Measurements from ENCODE around the gene SFRP4.
"Not testable (repeated sequence)": the region's sequence is repeated elsewhere in the genome, so short reads cannot be mapped to it uniquely, and the experiment has no call there.

Gene SFRP4

GRCh38 chr7:37960483-37960882 is 43.9 kb upstream of the SFRP4 start:
- Histone ChIP-seq H3K4me3 (ENCODE audit: insufficient read depth, low read length, poor library complexity, severe bottlenecking) (no peak overlapping the region), H4K20me1 (ENCODE audit: low read depth, low read length) (no peaks in the 10 kb centered on the region), H3K4me2 (ENCODE audit: low read depth, low read length, poor library complexity, severe bottlenecking) (no peak overlapping the region), H3K27ac (ENCODE audit: low read depth, low read length) (no peak overlapping the region), H3K9me3 (ENCODE audit: insufficient read depth, low read length) (no peaks in the 10 kb centered on the region), H2AFZ (ENCODE audit: low read depth, low read length, severe bottlenecking) (no peak overlapping the region), H3K79me2 (ENCODE audit: insufficient read depth, low read length) (no peaks in the 10 kb centered on the region), H3K36me3 (ENCODE audit: low read length) (no peaks in the 10 kb centered on the region), H3K9ac (ENCODE audit: low read length) (no peak overlapping the region), H3F3A (ENCODE audit: insufficient read depth) (no peaks in the 10 kb centered on the region), H3K27me3 (ENCODE audit: low read length) (no peaks in the 10 kb centered on the region), H3K9me2 (replicated peaks; ENCODE audit: insufficient read depth, low read length) (no peaks in the 10 kb centered on the region)
- TF ChIP-seq EZH2phosphoT487 (conservative IDR thresholded peaks at IDR 0.05; ENCODE audit: low read length) (no peak), CTCF (IDR thresholded peaks at IDR 0.05; ENCODE audit: insufficient read depth, low read length, poor library complexity, severe bottlenecking) (no peak)

- Histone ChIP-seq H3K4me2 (ENCODE audit: low read depth, low read length, poor library complexity, severe bottlenecking) (no peak overlapping the region), H3K9me2 (replicated peaks; ENCODE audit: insufficient read depth, low read length) (no peaks in the 10 kb centered on the region), H3K27ac (ENCODE audit: low read depth, low read length) (no peak overlapping the region), H3F3A (ENCODE audit: insufficient read depth) (no peaks in the 10 kb centered on the region), H3K9ac (ENCODE audit: low read length) (no peak overlapping the region), H3K79me2 (ENCODE audit: insufficient read depth, low read length) (no peaks in the 10 kb centered on the region), H3K9me3 (ENCODE audit: insufficient read depth, low read length) (no peaks in the 10 kb centered on the region), H2AFZ (ENCODE audit: low read depth, low read length, severe bottlenecking) (no peak overlapping the region), H3K36me3 (ENCODE audit: low read length) (no peaks in the 10 kb centered on the region), H3K27me3 (ENCODE audit: low read length) (no peaks in the 10 kb centered on the region), H3K4me3 (ENCODE audit: insufficient read depth, low read length, poor library complexity, severe bottlenecking) (no peak overlapping the region), H4K20me1 (ENCODE audit: low read depth, low read length) (no peaks in the 10 kb centered on the region)
- no peak for TF ChIP-seq CTCF (IDR thresholded peaks at IDR 0.05; ENCODE audit: insufficient read depth, low read length, poor library complexity, severe bottlenecking)
Measured at GRCh38 chr7:37957221-37957970, 40.8 kb upstream of the SFRP4 start.

GRCh38 chr7:37956791-37957190 is 40.2 kb upstream of the SFRP4 start:
- no peak overlapping the region for H2AFZ ChIP-seq (ENCODE audit: low read depth, low read length, severe bottlenecking)
- H3K9me3 ChIP-seq (ENCODE audit: insufficient read depth, low read length): no peaks in the 10 kb centered on the region
- H3K27me3 ChIP-seq (ENCODE audit: low read length): no peaks in the 10 kb centered on the region
- H3K27ac ChIP-seq (ENCODE audit: low read depth, low read length): no peak overlapping the region
- no peaks in the 10 kb centered on the region for H3K79me2 ChIP-seq (ENCODE audit: insufficient read depth, low read length)
- TF ChIP-seq EZH2phosphoT487 (conservative IDR thresholded peaks at IDR 0.05; ENCODE audit: low read length): no peak
- TF ChIP-seq CTCF (IDR thresholded peaks at IDR 0.05; ENCODE audit: insufficient read depth, low read length, poor library complexity, severe bottlenecking): no peak
- no peaks in the 10 kb centered on the region for H4K20me1 ChIP-seq (ENCODE audit: low read depth, low read length)
- no peak overlapping the region for H3K4me2 ChIP-seq (ENCODE audit: low read depth, low read length, poor library complexity, severe bottlenecking)
- no peak overlapping the region for H3K9ac ChIP-seq (ENCODE audit: low read length)
- no peaks in the 10 kb centered on the region for H3K9me2 ChIP-seq (replicated peaks; ENCODE audit: insufficient read depth, low read length)
- no peak overlapping the region for H3K4me3 ChIP-seq (ENCODE audit: insufficient read depth, low read length, poor library complexity, severe bottlenecking)
- H3K36me3 ChIP-seq (ENCODE audit: low read length): no peaks in the 10 kb centered on the region
- no peaks in the 10 kb centered on the region for H3F3A ChIP-seq (ENCODE audit: insufficient read depth)

- not testable (repeated sequence) for H3K79me2 ChIP-seq (ENCODE audit: insufficient read depth, low read length); H3K27me3 ChIP-seq (ENCODE audit: low read length); H3F3A ChIP-seq (ENCODE audit: insufficient read depth); H3K9me2 ChIP-seq (replicated peaks; ENCODE audit: insufficient read depth, low read length); H3K36me3 ChIP-seq (ENCODE audit: low read length); H2AFZ ChIP-seq (ENCODE audit: low read depth, low read length, severe bottlenecking); H3K9me3 ChIP-seq (ENCODE audit: insufficient read depth, low read length); H3K27ac ChIP-seq (ENCODE audit: low read depth, low read length); H4K20me1 ChIP-seq (ENCODE audit: low read depth, low read length); H3K4me3 ChIP-seq (ENCODE audit: insufficient read depth, low read length, poor library complexity, severe bottlenecking); H3K9ac ChIP-seq (ENCODE audit: low read length); H3K4me2 ChIP-seq (ENCODE audit: low read depth, low read length, poor library complexity, severe bottlenecking)
Measured at GRCh38 chr7:37954217-37954616, 37.6 kb upstream of the SFRP4 start.
